Measurements from ENCODE around the gene SBF2. TPM values are rescaled to one million over a fixed set of nuclear protein-coding genes. Genes with fewer than 3 reads are reported as not detected.
"Not testable (repeated sequence)": the region's sequence is repeated elsewhere in the genome, so short reads cannot be mapped to it uniquely, and the experiment has no call there.

The SBF2 gene
- total RNA-seq, 1 donor from 2014 or later, result 18.3 TPM

GRCh38 chr11:9748361-9748970, 545.6 kb downstream of the SBF2 start:
- DNase-seq (no peak), ATAC-seq (ENCODE audit: poor library complexity) (peak; percentile 85)
- intact Hi-C loops (cut with DNase I), result loop anchor here (5.0 to 10.0 kb wide), 2 partner anchors 136 to 214 kb away; no protein-coding TSS in a partner anchor

- DNase-seq (no peak), ATAC-seq (ENCODE audit: poor library complexity) (no peak)
- intact Hi-C loops (cut with DNase I), result loop anchor here (5.0 to 10.0 kb wide), 2 partner anchors 136 to 213 kb away; no protein-coding TSS in a partner anchor
Measured at GRCh38 chr11:9747828-9748227, 546.2 kb downstream of the SBF2 start.

- ATAC-seq (ENCODE audit: poor library complexity) (no peak), DNase-seq (no peak)
- intact Hi-C loops (cut with DNase I), result loop anchor here (5.0 to 10.0 kb wide), 2 partner anchors 135 to 212 kb away; no protein-coding TSS in a partner anchor
Measured at GRCh38 chr11:9747229-9747628, 546.8 kb downstream of the SBF2 start.

- ATAC-seq (ENCODE audit: poor library complexity) (no peak), DNase-seq (no peak)
- intact Hi-C loops (cut with DNase I), result loop anchor here (5.0 to 10.0 kb wide), 2 partner anchors 133 to 211 kb away; no protein-coding TSS in a partner anchor
Measured at GRCh38 chr11:9745411-9746211, 548.4 kb downstream of the SBF2 start.

- intact Hi-C loops (cut with DNase I), result loop anchor here (10.0 kb wide), 1 partner anchor 209 kb away; no protein-coding TSS in a partner anchor
- not testable (repeated sequence) for ATAC-seq (ENCODE audit: poor library complexity); DNase-seq
Measured at GRCh38 chr11:9743512-9743911, 550.5 kb downstream of the SBF2 start.

GRCh38 chr11:9741260-9741659, 552.8 kb downstream of the SBF2 start:
- ATAC-seq (ENCODE audit: poor library complexity) (no peak), DNase-seq (no peak)
- intact Hi-C loops (cut with DNase I), result loop anchor here (10.0 kb wide), 1 partner anchor 206 kb away; no protein-coding TSS in a partner anchor

- intact Hi-C loops (cut with DNase I), result loop anchor here (10.0 kb wide), 1 partner anchor 206 kb away; no protein-coding TSS in a partner anchor
- DNase-seq (no peak), ATAC-seq (ENCODE audit: poor library complexity) (no peak)
Measured at GRCh38 chr11:9740202-9740883, 553.7 kb downstream of the SBF2 start.

- ATAC-seq (ENCODE audit: poor library complexity) (no peak), DNase-seq (no peak)
- intact Hi-C loops (cut with DNase I), result no loop called here
Measured at GRCh38 chr11:9739123-9739900, 554.7 kb downstream of the SBF2 start.

- ATAC-seq (ENCODE audit: poor library complexity) (no peak), DNase-seq (no peak)
- intact Hi-C loops (cut with DNase I), result no loop called here
Measured at GRCh38 chr11:9738707-9739106, 555.3 kb downstream of the SBF2 start.

GRCh38 chr11:9738116-9738515, 555.9 kb downstream of the SBF2 start:
- peak; percentile 29 for ATAC-seq (ENCODE audit: poor library complexity)
- no peak for DNase-seq
- intact Hi-C loops (cut with DNase I), result no loop called here

GRCh38 chr11:9736365-9736764, 557.7 kb downstream of the SBF2 start:
- no peak for ATAC-seq (ENCODE audit: poor library complexity)
- no peak for DNase-seq
- intact Hi-C loops (cut with DNase I), result no loop called here

GRCh38 chr11:9735919-9736318, 558.1 kb downstream of the SBF2 start:
- DNase-seq, result no peak

GRCh38 chr11:9735236-9735635, 558.8 kb downstream of the SBF2 start:
- intact Hi-C loops (cut with DNase I), result no loop called here
- ATAC-seq (ENCODE audit: poor library complexity), result no peak
- DNase-seq, result no peak

More at GRCh38 chr11:9735919-9736318, 558.1 kb downstream of the SBF2 start:
- intact Hi-C loops (cut with DNase I), result no loop called here
- ATAC-seq (ENCODE audit: poor library complexity), result no peak

GRCh38 chr11:9733212-9733611, 560.8 kb downstream of the SBF2 start:
- intact Hi-C loops (cut with DNase I), result no loop called here
- DNase-seq (no peak), ATAC-seq (ENCODE audit: poor library complexity) (no peak)

GRCh38 chr11:9732453-9732852, 561.6 kb downstream of the SBF2 start:
- DNase-seq (no peak), ATAC-seq (ENCODE audit: poor library complexity) (no peak)
- intact Hi-C loops (cut with DNase I), result no loop called here

GRCh38 chr11:9731256-9731655, 562.8 kb downstream of the SBF2 start:
- intact Hi-C loops (cut with DNase I), result no loop called here

More at GRCh38 chr11:9731256-9731655, 562.8 kb downstream of the SBF2 start:
- DNase-seq (no peak), ATAC-seq (ENCODE audit: poor library complexity) (no peak)

Measured in Right ventricle myocardium superior (tissue), 1 donor.